Hepatocyte (in vitro differentiated cells): ENCODE data around the gene FN1. TPM values are rescaled to one million over a fixed set of nuclear protein-coding genes. Genes with fewer than 3 reads are reported as not detected.

Experiments used
- DNase-seq: peaks from one replicate; pipeline ENCODE4 v3.0.0-alpha.2; 2016; ENCODE audit warnings: low spot score
- H2AFZ ChIP-seq: fragments of 200-600 bp; sonication (generic); 2 replicates; pipeline ENCODE4 v1.6.0; 2016; ENCODE audit warnings: antibody characterized with exemption, mild to moderate bottlenecking
- H3K27ac ChIP-seq: fragments of 200-600 bp; sonication (generic); 2 replicates; pipeline ENCODE4 v1.5.1; 2016; ENCODE audit warnings: mild to moderate bottlenecking
- H3K27me3 ChIP-seq: fragments of 200-600 bp; sonication (generic); 2 replicates; pipeline ENCODE4 v1.6.1; 2016
- H3K36me3 ChIP-seq: fragments of 200-600 bp; sonication (generic); replicated peaks from 2 replicates; pipeline ENCODE4 v1.5.1; 2016; ENCODE audit warnings: low read depth; ENCODE audit not compliant: insufficient read depth
- H3K4me1 ChIP-seq: fragments of 200-600 bp; sonication (generic); 2 replicates; pipeline ENCODE4 v1.5.1; 2016; ENCODE audit warnings: mild to moderate bottlenecking, moderate library complexity; ENCODE audit not compliant: insufficient read depth
- H3K4me2 ChIP-seq: fragments of 200-600 bp; sonication (generic); 2 replicates; pipeline ENCODE4 v1.6.0; 2016
- H3K4me3 ChIP-seq: fragments of 200-600 bp; sonication (generic); 2 replicates; pipeline ENCODE4 v1.5.1; 2016; ENCODE audit warnings: mild to moderate bottlenecking
- H3K79me2 ChIP-seq: fragments of 200-600 bp; sonication (generic); 2 replicates; pipeline ENCODE4 v1.6.0; 2017; ENCODE audit warnings: mild to moderate bottlenecking
- H3K9me2 ChIP-seq: fragments of 200-600 bp; sonication (generic); replicated peaks from 2 replicates; pipeline ENCODE4 v1.6.0; 2017; ENCODE audit warnings: mild to moderate bottlenecking; ENCODE audit not compliant: insufficient read depth
- H3K9me3 ChIP-seq: fragments of 200-600 bp; sonication (generic); 2 replicates; pipeline ENCODE4 v1.5.1; 2016; ENCODE audit warnings: low read depth, mild to moderate bottlenecking
- H4K20me1 ChIP-seq: fragments of 200-600 bp; sonication (generic); 2 replicates; pipeline ENCODE4 v1.6.0; 2016; ENCODE audit warnings: mild to moderate bottlenecking; ENCODE audit not compliant: insufficient read depth, poor library complexity, severe bottlenecking
- EZH2 ChIP-seq: fragments of 200-600 bp; sonication (generic); IDR thresholded peaks from 2 replicates; pipeline ENCODE4 v1.6.1; 2016; ENCODE audit warnings: antibody characterized with exemption, mild to moderate bottlenecking, borderline replicate concordance
- EZH2phosphoT487 ChIP-seq: fragments of 200-600 bp; sonication (generic); IDR thresholded peaks from one replicate; pipeline ENCODE4 v1.6.1; 2018; ENCODE audit warnings: antibody characterized with exemption, mild to moderate bottlenecking, low read depth, moderate library complexity; ENCODE audit not compliant: unreplicated experiment, severe bottlenecking
- WGBS: methylation state at CpG from one replicate; pipeline ENCODE4 v1.1.6; 2016; ENCODE audit warnings: low lambda C conversion rate; ENCODE audit errors: missing lambda C conversion rate; 5-methylcytosine and 5-hydroxymethylcytosine counted together
- polyA plus RNA-seq: library from polyadenylated mRNA; unstranded; fragments of >200 nt; fragmentation: Nextera tagmentation; extraction: Ambion mirVana; gene quantifications from 2 replicates; pipeline ENCODE4 v1.2.1, GENCODE V29; 2016
- total RNA-seq: library from RNA; depleted of rRNA; stranded (reverse); fragments of >200 nt; gene quantifications from 2 replicates; pipeline ENCODE4 v1.2.3, GENCODE V29; 2014
- TF ChIP-seq, protein P1 (sequence below): fragments of 200-600 bp; sonication (generic); IDR thresholded peaks from 2 replicates; pipeline ENCODE4 v1.5.1; 2016; ENCODE audit warnings: antibody characterized with exemption, mild to moderate bottlenecking; ENCODE audit not compliant: poor library complexity

FN1 gene
- total and polyA plus RNA-seq, 2 experiments from 2014 or later, result 1,650 to 3,020 TPM

GRCh38 chr2:215365184-215365658 is 70.6 kb downstream of the FN1 start:
- Histone ChIP-seq H3K79me2 (no peaks in the 10 kb centered on the region), H3K27ac (no peak overlapping the region), H2AFZ (no peak overlapping the region), H3K4me1 (no peaks in the 10 kb centered on the region), H3K9me3 (no peaks in the 10 kb centered on the region), H3K9me2 (no peaks in the 10 kb centered on the region), H3K27me3 (no peaks in the 10 kb centered on the region), H3K36me3 (peaks cover 19% of the 10 kb centered on the region), H4K20me1 (peaks cover 3% of the 10 kb centered on the region), H3K4me2 (no peak overlapping the region), H3K4me3 (no peak overlapping the region)
- 92% methylated on average over 4 of the region's 4 CpGs for WGBS
- DNase-seq, result no peak
- TF ChIP-seq EZH2, result no peak
- TF ChIP-seq EZH2phosphoT487, result no peak
- TF ChIP-seq, protein P1, sequence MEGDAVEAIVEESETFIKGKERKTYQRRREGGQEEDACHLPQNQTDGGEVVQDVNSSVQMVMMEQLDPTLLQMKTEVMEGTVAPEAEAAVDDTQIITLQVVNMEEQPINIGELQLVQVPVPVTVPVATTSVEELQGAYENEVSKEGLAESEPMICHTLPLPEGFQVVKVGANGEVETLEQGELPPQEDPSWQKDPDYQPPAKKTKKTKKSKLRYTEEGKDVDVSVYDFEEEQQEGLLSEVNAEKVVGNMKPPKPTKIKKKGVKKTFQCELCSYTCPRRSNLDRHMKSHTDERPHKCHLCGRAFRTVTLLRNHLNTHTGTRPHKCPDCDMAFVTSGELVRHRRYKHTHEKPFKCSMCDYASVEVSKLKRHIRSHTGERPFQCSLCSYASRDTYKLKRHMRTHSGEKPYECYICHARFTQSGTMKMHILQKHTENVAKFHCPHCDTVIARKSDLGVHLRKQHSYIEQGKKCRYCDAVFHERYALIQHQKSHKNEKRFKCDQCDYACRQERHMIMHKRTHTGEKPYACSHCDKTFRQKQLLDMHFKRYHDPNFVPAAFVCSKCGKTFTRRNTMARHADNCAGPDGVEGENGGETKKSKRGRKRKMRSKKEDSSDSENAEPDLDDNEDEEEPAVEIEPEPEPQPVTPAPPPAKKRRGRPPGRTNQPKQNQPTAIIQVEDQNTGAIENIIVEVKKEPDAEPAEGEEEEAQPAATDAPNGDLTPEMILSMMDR, result no peak

DNA sequence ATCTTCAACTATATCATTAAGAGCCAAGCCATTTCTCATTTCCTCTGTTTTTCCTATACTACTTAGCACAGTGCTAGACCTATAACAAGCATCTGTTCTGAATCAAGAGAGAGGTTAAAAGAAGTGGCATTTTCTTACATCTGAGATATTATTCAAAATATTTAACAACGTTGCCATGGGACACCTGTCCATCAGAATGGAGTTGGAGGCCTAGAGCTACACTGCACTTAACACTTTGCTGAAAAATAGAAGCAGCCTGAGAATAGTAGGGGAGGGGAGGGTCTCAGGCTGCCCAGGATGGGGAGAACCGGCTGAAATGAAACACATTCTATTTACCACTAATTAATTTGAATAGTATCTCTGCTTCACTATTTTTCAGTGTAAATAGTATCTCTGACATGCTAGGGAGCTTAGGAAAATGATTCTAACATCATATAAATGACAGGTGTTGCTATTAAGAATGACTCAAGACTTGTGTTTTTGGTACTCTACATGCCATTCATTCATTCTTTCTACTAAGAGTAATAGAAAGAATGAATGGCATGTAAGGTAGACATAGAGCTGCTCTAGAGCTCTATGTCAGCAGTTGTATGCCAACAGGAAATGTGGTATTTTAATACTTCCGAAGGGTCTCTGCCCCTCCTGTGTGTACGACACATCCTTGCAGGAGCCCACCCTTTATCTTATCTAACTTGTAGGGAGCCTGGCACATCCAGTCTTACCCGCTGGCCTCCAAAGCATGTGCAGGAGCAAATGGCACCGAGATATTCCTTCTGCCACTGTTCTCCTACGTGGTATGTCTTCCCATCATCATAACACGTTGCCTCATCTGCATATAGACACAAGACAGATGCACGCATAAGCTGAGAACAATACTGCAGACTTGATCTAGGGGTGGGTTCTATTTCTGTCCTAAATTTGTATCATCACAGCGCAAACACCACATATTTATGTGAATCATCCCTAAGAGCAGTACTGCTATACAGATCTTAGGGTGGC is 71.4 kb downstream of the FN1 start:
- H4K20me1 ChIP-seq, result peaks cover 3% of the 10 kb centered on the region
- H3K79me2 ChIP-seq, result no peaks in the 10 kb centered on the region
- no peaks in the 10 kb centered on the region for H3K27me3 ChIP-seq

DNA sequence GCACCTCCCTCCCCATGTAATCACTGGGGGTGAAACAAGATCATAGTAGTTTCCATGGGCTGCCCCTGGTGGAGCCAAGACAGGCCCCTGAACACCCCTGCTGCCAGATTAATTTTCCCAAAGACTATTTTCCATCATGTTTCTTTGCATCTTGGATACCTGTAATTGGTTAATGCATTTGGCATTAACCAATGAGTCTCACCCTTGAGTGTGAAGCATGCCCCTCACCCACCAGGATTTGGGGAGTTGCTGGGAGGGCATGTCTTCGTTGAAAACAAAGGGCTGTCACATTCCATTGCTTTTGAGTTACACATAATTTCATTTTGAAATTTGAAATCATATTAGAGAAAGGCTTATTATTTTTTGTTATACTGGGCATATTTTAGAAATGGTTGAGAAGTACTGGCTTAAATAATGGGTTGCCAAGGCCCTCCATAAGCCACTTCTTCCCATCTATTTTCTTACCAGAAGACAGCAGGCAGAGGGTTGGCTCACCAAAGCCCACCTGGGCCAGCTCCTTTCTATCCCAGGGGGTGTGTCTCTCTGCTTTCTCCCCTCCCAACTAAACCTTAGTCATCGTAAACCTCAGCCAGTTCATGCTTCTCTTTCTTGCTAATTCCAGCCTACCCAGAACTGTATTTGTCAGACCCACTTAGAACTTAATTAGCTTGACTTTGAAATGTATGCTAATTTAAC is 72.3 kb downstream of the FN1 start:
- H3K36me3 ChIP-seq, result peaks cover 14% of the 10 kb centered on the region
- 85% methylated on average over 2 of the region's 2 CpGs for WGBS
- DNase-seq, result no peak

More for the DNA sequence above, 71.4 kb downstream of the FN1 start:
- no peaks in the 10 kb centered on the region for H3K9me3 ChIP-seq
- no peak overlapping the region for H3K4me3 ChIP-seq
- no peaks in the 10 kb centered on the region for H3K4me1 ChIP-seq
- no peak overlapping the region for H3K4me2 ChIP-seq
- no peaks in the 10 kb centered on the region for H3K9me2 ChIP-seq
- WGBS, result 91% methylated on average over 10 of the region's 10 CpGs
- TF ChIP-seq, protein P1, result no peak
- TF ChIP-seq EZH2phosphoT487 (no peak), EZH2 (no peak)
- DNase-seq, result no peak
- peaks cover 14% of the 10 kb centered on the region for H3K36me3 ChIP-seq
- H3K27ac ChIP-seq, result no peak overlapping the region
- H2AFZ ChIP-seq, result no peak overlapping the region

More for the DNA sequence above, 72.3 kb downstream of the FN1 start:
- H3K4me3 ChIP-seq, result no peak overlapping the region
- H2AFZ ChIP-seq, result no peak overlapping the region
- no peak overlapping the region for H3K4me2 ChIP-seq
- H3K9me3 ChIP-seq, result no peaks in the 10 kb centered on the region
- no peaks in the 10 kb centered on the region for H4K20me1 ChIP-seq
- H3K27me3 ChIP-seq, result no peaks in the 10 kb centered on the region
- H3K79me2 ChIP-seq, result no peaks in the 10 kb centered on the region
- H3K27ac ChIP-seq, result no peak overlapping the region
- H3K4me1 ChIP-seq, result no peaks in the 10 kb centered on the region
- no peak for TF ChIP-seq EZH2phosphoT487
- TF ChIP-seq, protein P1, result no peak
- H3K9me2 ChIP-seq, result no peaks in the 10 kb centered on the region
